Stimulated activated CD8-positive, alpha-beta memory T cell treated with anti-CD3 and anti-CD28 coated beads, Interleukin-15, amount 100 ng/mL, for 48 hours (primary cell): ENCODE measurements around the gene FXYD1.
A peak's percentile ranks its signal among the peaks of the same experiment; 100 is the strongest.

Experiments
- DNase-seq, 2 donors: peaks; one replicate each; pipeline ENCODE4 v3.0.0-alpha.2; 2020; ENCODE audit warnings: low read depth in 2 of 2

Gene FXYD1

DNA sequence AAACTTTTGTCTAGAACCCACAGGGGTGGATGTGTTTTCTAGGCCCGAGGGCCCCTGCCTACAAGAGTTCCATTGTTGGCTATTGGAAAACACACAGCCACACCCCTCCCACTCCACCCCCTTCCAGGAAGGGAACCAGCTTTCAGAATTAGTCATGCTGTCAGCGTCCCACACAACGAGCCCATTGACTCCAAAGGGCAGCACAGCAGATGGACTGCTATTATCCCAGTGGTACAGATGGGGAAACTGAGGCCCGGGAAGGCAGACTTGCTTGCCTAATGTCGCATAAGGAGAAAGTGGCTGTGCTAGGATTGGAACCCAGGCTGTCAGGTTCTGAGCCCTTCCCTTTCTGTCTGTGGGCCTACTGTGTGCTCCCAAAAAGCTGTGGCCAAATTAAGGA is 31.1 kb upstream of the FXYD1 start:
- DNase-seq = no peak

DNA sequence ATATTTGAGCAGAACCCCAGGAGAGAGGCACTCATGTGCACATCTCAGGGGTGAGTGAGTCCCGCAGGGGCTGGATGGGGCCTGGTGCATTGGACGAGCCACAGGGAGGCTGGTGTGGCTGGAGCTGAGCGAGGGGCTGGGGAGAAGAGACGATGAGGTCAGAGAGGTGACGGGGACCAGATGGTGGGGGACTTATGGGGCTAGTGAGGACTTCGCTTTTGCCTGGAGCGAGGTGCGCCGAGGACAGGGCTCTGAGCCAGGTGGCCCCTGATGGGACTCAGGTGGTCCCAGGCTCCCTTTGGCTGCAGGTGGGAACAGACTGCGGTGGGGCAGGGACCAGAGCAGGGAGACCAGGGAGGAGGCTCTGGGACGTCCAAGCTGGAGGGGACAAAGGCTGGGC is 29.9 kb upstream of the FXYD1 start:
- DNase-seq = no peak

- no peak for DNase-seq
These were observed 29.1 kb upstream of the FXYD1 start for GRCh38 chr19:35109395-35110112.

GRCh38 chr19:35110974-35111373 is 27.6 kb upstream of the FXYD1 start:
- DNase-seq = no peak

DNA sequence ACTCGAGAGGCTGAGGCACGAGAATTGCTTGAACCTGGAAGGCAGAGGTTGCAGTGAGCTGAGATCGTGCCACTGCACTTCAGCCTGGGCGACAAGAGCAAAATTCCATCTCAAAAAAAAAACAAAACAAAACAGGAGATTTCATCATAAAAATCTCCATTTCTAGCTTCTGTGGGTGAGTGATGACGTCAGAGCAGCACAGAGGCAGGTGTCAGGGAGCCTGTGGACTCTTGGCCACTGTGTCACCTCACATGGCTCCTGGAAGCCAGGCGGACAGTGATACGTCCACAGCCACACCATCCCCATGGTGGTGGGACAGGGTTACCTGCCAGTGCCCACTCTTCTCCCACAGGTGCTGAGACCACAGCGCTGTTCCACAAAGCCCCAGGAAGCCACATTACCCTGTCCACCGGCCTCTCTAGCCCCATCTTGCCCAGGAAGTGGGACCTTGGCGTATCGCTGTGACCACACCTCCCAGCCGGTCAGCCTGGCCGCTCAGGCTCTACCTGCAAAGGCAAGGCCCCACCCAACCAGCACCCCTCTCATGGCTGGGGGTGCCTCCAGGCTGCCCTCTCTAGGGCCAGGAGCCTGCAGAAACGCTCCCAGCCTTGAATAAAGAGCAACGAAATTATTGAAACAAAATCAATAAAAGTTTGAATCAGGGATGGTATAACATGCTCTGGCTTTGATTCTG is 25.5 kb upstream of the FXYD1 start:
- no peak for DNase-seq

GRCh38 chr19:35114353-35115176 is 24.1 kb upstream of the FXYD1 start:
- peak; percentile 38 to 39 for DNase-seq

GRCh38 chr19:35115177-35115951 is 23.3 kb upstream of the FXYD1 start, which contains the start of gene FXYD3:
Gene FXYD3 (plus strand): TSS chr19:35115823. CDS start chr19:35119377, 3,554 bp downstream.
- no peak for DNase-seq

DNA sequence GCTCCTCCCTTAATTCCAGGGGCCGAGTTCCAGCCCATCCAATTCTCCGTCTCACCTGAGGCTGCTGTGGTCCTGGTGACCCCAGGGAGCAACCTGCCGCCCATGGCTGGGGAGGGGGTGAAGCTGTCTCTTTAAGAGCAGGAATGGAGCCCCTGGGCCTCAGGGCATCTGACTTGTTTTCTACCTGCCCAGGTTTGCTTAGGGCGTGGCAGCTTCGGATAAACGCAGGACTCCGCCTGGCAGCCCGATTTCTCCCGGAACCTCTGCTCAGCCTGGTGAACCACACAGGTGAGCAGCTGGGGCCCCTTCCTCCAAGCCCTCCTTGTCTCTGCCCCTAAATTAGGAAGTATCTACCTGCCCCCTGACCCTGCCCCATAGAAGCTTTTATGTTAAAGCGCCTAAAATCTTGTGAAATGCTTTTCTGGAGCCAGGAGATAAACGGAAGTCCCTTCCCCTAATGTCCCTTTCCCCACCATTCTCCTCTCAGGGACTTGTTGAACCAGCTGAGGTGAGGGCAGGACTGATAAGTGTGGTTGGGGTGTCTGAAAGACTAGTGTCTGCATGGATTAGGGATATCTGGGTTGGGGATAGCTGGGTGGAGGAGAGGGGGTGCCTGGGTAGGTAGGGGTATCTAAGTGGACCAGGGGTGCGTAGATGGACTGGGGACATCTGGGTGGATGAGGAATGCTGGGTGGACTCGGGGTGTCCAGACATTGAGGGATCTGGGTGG is 22.4 kb upstream of the FXYD1 start:
- DNase-seq = no peak

DNA sequence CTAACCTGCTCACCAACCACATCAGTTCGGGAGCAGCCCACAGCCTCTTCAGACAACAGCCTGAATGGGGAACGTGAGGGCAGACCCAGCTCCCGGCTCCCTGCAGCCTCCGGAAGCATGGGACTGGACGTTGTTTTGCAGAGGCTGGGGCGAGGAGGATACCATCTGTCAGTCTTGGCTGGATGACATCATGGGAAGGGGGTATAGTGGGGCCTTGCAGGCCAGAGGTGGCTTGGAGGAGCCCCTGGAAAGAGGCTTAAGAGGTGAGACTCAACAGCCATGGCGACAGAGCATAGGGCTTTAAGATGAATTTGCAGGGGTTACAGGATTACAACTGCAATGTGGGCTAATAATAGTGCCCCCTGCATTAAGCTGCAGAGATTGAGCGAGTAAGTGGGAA is 21.5 kb upstream of the FXYD1 start:
- DNase-seq = no peak

- no peak for DNase-seq
These were observed 20.8 kb upstream of the FXYD1 start for GRCh38 chr19:35117799-35118198.

- no peak for DNase-seq
These were observed 20.2 kb upstream of the FXYD1 start for GRCh38 chr19:35118268-35119020.

GRCh38 chr19:35119091-35119490 is 19.5 kb upstream of the FXYD1 start:
- DNase-seq = no peak

DNA sequence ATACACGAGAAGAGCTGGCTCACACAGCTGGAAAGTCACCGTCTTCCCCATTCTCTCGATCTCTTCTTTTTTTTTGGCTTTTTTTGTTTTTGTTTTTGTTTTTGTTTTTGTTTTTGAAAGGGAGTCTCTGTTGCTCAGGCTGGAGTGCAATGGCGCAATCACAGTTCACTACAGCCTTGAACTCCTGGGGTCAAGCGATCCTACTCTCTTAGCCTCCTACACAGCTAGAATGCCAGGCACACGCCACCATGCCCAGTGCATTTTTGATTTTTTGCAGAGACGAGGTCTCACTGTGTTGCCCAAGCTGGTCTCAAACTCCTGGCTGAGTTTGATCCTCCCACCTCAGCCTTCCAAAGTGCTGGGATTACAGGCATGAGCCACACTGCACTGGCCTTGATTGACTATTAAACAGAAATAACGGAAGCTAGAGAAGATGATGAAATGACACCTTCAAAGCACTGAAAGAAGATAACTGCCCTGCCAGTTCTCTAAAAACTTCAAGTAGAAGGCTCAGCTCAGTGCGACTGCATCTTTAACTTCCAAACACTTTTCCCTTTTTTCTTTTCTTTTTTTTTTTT is 19.0 kb upstream of the FXYD1 start:
- DNase-seq = no peak

DNA sequence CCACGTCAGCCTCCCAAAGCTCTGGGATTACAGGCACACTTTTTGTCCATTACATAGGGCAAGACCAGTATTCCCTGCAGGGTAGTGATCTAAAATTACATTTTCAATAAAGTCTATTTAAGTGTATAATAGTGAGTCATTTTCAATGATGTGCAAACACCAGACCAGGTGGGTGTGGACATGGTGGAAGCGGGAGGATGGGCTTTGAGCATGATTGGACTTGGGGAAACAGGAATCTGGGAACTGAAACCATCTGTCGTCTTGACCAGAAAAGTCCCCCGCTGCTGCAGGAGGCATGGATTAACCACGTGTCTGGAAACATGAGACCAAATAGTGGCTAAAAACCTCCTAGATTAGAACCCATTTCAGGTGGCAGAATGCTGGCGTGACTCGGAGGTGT is 18.1 kb upstream of the FXYD1 start:
- no peak for DNase-seq

GRCh38 chr19:35120898-35121297 is 17.7 kb upstream of the FXYD1 start:
- DNase-seq = no peak

DNA sequence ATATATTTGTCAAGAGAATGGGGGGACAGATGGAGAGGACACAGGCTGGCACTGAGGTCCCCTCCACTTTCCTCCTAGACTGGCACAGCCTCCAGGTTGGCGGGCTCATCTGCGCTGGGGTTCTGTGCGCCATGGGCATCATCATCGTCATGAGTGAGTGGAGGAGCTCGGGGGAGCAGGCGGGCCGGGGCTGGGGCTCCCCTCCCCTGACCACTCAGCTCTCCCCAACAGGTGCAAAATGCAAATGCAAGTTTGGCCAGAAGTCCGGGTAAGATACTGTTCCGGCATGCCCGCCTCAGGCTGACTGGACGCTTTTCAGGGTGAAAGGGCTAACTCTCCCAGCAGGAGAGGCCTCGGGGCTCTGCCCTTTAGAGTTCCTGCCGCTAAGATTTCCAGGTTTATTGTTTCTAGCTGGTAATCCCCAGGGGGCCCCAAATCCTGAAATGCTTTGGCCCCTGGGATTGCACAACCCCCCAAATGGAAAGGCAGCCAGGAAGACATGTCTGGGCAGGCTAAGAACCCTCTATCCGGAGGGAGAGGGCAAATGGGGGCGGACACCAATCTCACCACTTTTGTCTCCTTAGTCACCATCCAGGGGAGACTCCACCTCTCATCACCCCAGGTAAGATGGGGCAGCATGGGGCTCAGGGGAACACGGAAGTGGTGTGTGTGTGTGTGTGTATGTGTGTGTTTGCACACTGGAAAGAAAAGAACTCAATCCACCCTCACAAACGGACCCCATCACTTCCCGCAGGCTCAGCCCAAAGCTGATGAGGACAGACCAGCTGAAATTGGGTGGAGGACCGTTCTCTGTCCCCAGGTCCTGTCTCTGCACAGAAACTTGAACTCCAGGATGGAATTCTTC is 15.7 kb upstream of the FXYD1 start:
- DNase-seq = no peak

- DNase-seq = no peak
These were observed 15.1 kb upstream of the FXYD1 start for GRCh38 chr19:35123573-35123972.

GRCh38 chr19:35124098-35125060 is 14.2 kb upstream of the FXYD1 start:
- peak; percentile 79 to 81 for DNase-seq
